ENCODE data around the gene MICU1.

- TF ChIP-seq EZH2phosphoT487 (IDR thresholded peaks at IDR 0.05; ENCODE audit: borderline replicate concordance), result no peak
- TF ChIP-seq POLR2A (IDR thresholded peaks at IDR 0.05; ENCODE audit: borderline replicate concordance, extremely low read depth, insufficient read depth, insufficient read length), result no peak
- no peak for TF ChIP-seq POLR2AphosphoS5 (IDR thresholded peaks at IDR 0.05; ENCODE audit: low read depth, low read length)
- no peak for TF ChIP-seq SRF (IDR thresholded peaks at IDR 0.05; ENCODE audit: low read depth)
Observed at GRCh38 chr10:72539137-72539536, 86.7 kb downstream of the MICU1 start.

All from HCT116 (cell line).